Suprapubic skin (tissue), 4 donors: ENCODE results near the gene TXNDC11. TPM values are rescaled to one million over a fixed set of nuclear protein-coding genes. Genes with fewer than 3 reads are reported as not detected.

ENCODE experiments used
- DNase-seq, 2 donors: peaks; one replicate each; pipeline ENCODE4 v3.0.0-alpha.2; 2019; ENCODE audit warnings: low spot score in 2 of 2
- H3K27ac ChIP-seq: fragments of 200-600 bp; sonication (generic); one replicate; pipeline ENCODE4 v1.5.1; 2019
- H3K27me3 ChIP-seq: fragments of 200-600 bp; sonication (generic); one replicate; pipeline ENCODE4 v1.5.1; 2019
- H3K36me3 ChIP-seq: fragments of 200-600 bp; sonication (generic); one replicate; pipeline ENCODE4 v1.5.1; 2019
- H3K4me1 ChIP-seq: fragments of 200-600 bp; sonication (generic); one replicate; pipeline ENCODE4 v1.5.1; 2019
- H3K4me3 ChIP-seq: fragments of 200-600 bp; sonication (generic); one replicate; pipeline ENCODE4 v1.5.1; 2019; ENCODE audit warnings: mild to moderate bottlenecking
- H3K9me3 ChIP-seq: fragments of 200-600 bp; sonication (generic); one replicate; pipeline ENCODE4 v1.5.1; 2019
- CTCF ChIP-seq, 2 donors: fragments of 200-600 bp in 1 of 2; fragments of 450-650 bp in 1 of 2; sonication (generic) in 1 of 2; IDR thresholded peaks; one replicate each; pipeline ENCODE4 v1.5.1; 2016 to 2019; ENCODE audit warnings: antibody characterized with exemption in 2 of 2, mild to moderate bottlenecking in 1 of 2, moderate library complexity in 1 of 2
- EP300 ChIP-seq: sonication (generic); formaldehyde crosslinking; IDR thresholded peaks from one replicate; pipeline ENCODE4 v1.6.1; 2017; ENCODE audit warnings: antibody characterized with exemption
- POLR2A ChIP-seq, 2 donors: fragments of 450-650 bp; IDR thresholded peaks; one replicate each; pipeline ENCODE4 v1.6.1; 2017; ENCODE audit warnings: antibody characterized with exemption in 2 of 2, mild to moderate bottlenecking in 2 of 2, moderate library complexity in 2 of 2
- POLR2AphosphoS5 ChIP-seq, 3 donors: sonication (generic); formaldehyde crosslinking; IDR thresholded peaks; one replicate each; pipeline ENCODE4 v1.6.1; 2017; ENCODE audit warnings: antibody characterized with exemption in 3 of 3
- WGBS: methylation state at CpG from one replicate; pipeline ENCODE4 v1.1.5; 2018; 5-methylcytosine and 5-hydroxymethylcytosine counted together
- total RNA-seq, 4 donors: library from RNA; depleted of rRNA; stranded (reverse); fragments of >200 nt; gene quantifications; one replicate each; pipeline ENCODE4 v1.1.0, GENCODE V29; 2016

The TXNDC11 gene
- total RNA-seq, 4 donors from 2014 or later, result 31.0 to 42.2 (median 35.1) TPM

DNA sequence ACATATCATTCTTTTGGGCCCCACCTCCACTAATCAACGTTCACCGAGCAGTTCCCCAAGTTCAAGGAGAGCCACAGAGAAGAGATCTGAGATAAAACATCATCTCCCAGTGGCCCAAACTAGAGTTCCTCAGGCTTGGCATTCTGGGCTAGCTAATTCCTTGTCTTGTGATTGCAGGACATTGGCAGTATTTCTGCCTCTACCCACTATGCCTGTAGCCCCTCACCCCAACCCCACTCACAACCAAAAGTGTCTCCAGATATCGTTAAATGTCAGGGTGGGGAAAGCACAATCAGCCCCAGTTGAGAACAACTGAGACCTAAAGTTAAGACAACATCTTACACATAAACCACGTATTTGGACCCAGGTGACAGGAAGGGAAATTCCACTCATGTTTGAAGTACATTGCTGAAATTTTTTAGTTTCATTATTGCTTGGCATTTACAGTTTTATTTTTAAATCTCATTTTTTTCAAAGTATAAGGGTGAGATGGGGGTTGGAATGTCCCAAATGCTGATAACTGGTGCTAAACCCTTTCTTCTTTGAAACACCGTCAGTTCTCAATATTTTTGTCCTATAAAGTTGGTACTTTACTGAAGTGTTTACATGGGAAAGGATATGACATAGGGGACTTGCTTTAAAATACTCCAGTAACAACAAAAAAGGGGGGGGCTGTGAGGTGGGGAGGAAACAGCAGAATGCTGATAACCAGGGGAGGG is 40.8 kb upstream of the TXNDC11 start:
- 16% methylated on average over 5 of the region's 5 CpGs for WGBS
- no peaks in the 10 kb centered on the region for H3K27me3 ChIP-seq
- H3K4me1 ChIP-seq, result peaks cover 31% of the 10 kb centered on the region
- peak overlapping the region; percentile 10 for H3K4me3 ChIP-seq
- H3K27ac ChIP-seq, result peak overlapping the region; percentile 69
- TF ChIP-seq POLR2AphosphoS5 (IDR thresholded peaks at IDR 0.05) (no peak), EP300 (no peak), POLR2A (IDR thresholded peaks at IDR 0.05) (no peak), CTCF (IDR thresholded peaks at IDR 0.05) (no peak)
- no peaks in the 10 kb centered on the region for H3K9me3 ChIP-seq
- H3K36me3 ChIP-seq, result peaks cover 4% of the 10 kb centered on the region
- DNase-seq, result no peak

DNA sequence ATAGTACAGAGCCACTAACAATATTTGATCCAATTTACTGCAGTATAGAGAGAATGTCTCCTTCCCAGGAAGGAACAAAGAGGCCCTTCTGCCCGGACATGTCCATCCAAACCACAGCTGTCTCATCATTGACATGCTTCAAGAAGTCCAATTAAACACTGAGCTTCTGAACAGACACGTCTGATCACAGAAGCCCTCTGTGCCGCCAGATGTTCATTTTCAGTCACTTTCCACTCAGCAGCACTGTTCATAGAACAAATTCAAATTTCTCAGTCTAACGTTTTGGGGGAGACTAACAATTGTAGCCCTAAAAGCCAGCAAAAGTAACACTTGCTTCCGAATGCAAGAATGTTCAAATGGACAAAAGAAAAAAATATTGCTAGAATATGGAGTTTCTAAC is 39.1 kb upstream of the TXNDC11 start:
- H3K27ac ChIP-seq, result peak overlapping the region; percentile 69
- H3K4me3 ChIP-seq, result no peak overlapping the region
- DNase-seq, result no peak
- WGBS, result 32% methylated on average over 5 of the region's 5 CpGs
- TF ChIP-seq EP300, result no peak
- TF ChIP-seq CTCF (IDR thresholded peaks at IDR 0.05), result no peak
- TF ChIP-seq POLR2AphosphoS5 (IDR thresholded peaks at IDR 0.05), result no peak
- TF ChIP-seq POLR2A (IDR thresholded peaks at IDR 0.05), result no peak
- H3K27me3 ChIP-seq, result no peaks in the 10 kb centered on the region
- peaks cover 18% of the 10 kb centered on the region for H3K36me3 ChIP-seq
- no peaks in the 10 kb centered on the region for H3K9me3 ChIP-seq
- peaks cover 31% of the 10 kb centered on the region for H3K4me1 ChIP-seq

DNA sequence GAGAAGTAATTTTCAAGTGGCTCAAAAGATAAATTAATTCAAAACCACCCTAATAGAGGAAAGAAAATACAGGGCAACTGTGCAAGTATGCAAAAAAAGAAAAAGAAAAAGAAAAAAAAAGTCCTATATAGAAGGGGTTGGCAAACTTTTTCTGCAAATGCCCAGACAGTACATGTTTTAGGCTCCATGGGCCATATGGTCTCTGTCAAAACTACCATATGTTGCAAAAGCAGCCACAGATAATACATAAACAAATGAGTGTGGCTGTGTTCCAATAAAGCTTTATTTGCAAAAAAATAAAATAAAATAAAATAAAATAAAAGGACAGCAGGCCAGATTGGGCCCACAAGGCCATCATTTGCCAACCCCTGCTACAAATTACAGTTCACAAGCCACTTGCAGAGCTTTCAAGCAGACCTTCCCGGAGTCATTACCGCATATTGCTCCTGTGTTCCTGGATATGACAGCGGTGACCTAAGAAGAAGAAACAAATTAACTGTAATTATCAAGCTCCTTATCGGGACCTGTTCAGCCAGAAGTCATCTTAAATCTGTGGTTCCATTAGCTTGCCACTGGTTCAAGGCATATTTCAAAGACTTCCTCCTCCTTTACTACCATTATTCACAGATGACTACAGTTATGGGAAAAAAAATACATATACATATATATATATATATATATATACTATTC is 38.5 kb upstream of the TXNDC11 start:
- H3K27ac ChIP-seq, result no peak overlapping the region
- no peak for DNase-seq
- 82% methylated on average over 4 of the region's 4 CpGs for WGBS
- TF ChIP-seq CTCF (IDR thresholded peaks at IDR 0.05), result no peak
- no peak for TF ChIP-seq POLR2AphosphoS5 (IDR thresholded peaks at IDR 0.05)
- TF ChIP-seq POLR2A (IDR thresholded peaks at IDR 0.05), result no peak
- no peak for TF ChIP-seq EP300
- H3K4me3 ChIP-seq, result no peak overlapping the region
- no peaks in the 10 kb centered on the region for H3K27me3 ChIP-seq
- H3K4me1 ChIP-seq, result peaks cover 31% of the 10 kb centered on the region
- no peaks in the 10 kb centered on the region for H3K9me3 ChIP-seq
- peaks cover 23% of the 10 kb centered on the region for H3K36me3 ChIP-seq

- Histone ChIP-seq H3K4me1 (peaks cover 31% of the 10 kb centered on the region), H3K36me3 (peaks cover 42% of the 10 kb centered on the region), H3K27me3 (no peaks in the 10 kb centered on the region), H3K27ac (no peak overlapping the region), H3K9me3 (no peaks in the 10 kb centered on the region), H3K4me3 (no peak overlapping the region)
- DNase-seq, result no peak
- TF ChIP-seq POLR2AphosphoS5 (IDR thresholded peaks at IDR 0.05), result no peak
- WGBS, result 97% methylated on average over 7 of the region's 7 CpGs
These were observed 36.4 kb upstream of the TXNDC11 start for GRCh38 chr16:11779074-11779473.

GRCh38 chr16:11774065-11774626 is 31.5 kb upstream of the TXNDC11 start:
- no peak for TF ChIP-seq CTCF (IDR thresholded peaks at IDR 0.05)
- TF ChIP-seq POLR2A (IDR thresholded peaks at IDR 0.05), result no peak
- no peak for TF ChIP-seq POLR2AphosphoS5 (IDR thresholded peaks at IDR 0.05)
- TF ChIP-seq EP300, result no peak

More at GRCh38 chr16:11774065-11774626, 31.5 kb upstream of the TXNDC11 start:
- H3K9me3 ChIP-seq, result no peaks in the 10 kb centered on the region
- no peak for DNase-seq
- H3K4me1 ChIP-seq, result no peaks in the 10 kb centered on the region
- peaks cover 88% of the 10 kb centered on the region for H3K36me3 ChIP-seq
- WGBS, result 91% methylated on average over 3 of the region's 3 CpGs
- no peaks in the 10 kb centered on the region for H3K27me3 ChIP-seq
- no peak overlapping the region for H3K27ac ChIP-seq
- H3K4me3 ChIP-seq, result no peak overlapping the region
